ENCODE measurements around the gene ZNRD2. TPM values are rescaled to one million over a fixed set of nuclear protein-coding genes. Genes with fewer than 3 reads are reported as not detected.
A peak's percentile ranks its signal among the peaks of the same experiment; 100 is the strongest.

Gene ZNRD2
- polyA plus RNA-seq, 3 donors: 48.5 to 65.1 (median 56.2) TPM

GRCh38 chr11:65611028-65611757 lies 40.9 kb downstream of the ZNRD2 start:
- Mint-ChIP-seq H3K4me1 (peaks cover 41% of the 10 kb centered on the region), H3K4me3 (peak overlapping the region; percentile 89 to 96), H3K36me3 (peaks cover 45 to 60% of the 10 kb centered on the region in 2 donors), H3K27me3 (ENCODE audit: low read depth in 3 of 3) (no peaks in the 10 kb centered on the region), H3K27ac (peak overlapping the region; percentile 90 to 99 (median 97)), H3K9me3 (peaks cover 0 to 2% (median 1%) of the 10 kb centered on the region in 7 donors)
- Histone ChIP-seq H3K79me2 (ENCODE audit: insufficient read depth, low read length) (peaks cover 88% of the 10 kb centered on the region), H3K4me1 (ENCODE audit: control insufficient read depth in 1 of 2, insufficient read depth in 2 of 2, low read length in 2 of 2) (peaks cover 40 to 57% of the 10 kb centered on the region in 2 donors), H3K27me3 (ENCODE audit: control insufficient read depth in 2 of 2, insufficient read depth in 2 of 2, low read length in 2 of 2) (no peaks in the 10 kb centered on the region), H3K27ac (ENCODE audit: low read depth in 1 of 2, low read length in 2 of 2) (peak overlapping the region; percentile 94 to 96), H3K36me3 (replicated peaks in 1 of 2; ENCODE audit: control insufficient read depth in 1 of 2, insufficient read depth in 2 of 2, low read length in 2 of 2) (peaks cover 40 to 44% of the 10 kb centered on the region in 2 donors), H4K20me1 (ENCODE audit: insufficient read depth, low read length) (peaks cover 83% of the 10 kb centered on the region), H3K9ac (ENCODE audit: insufficient read depth, low read length, poor library complexity, severe bottlenecking) (peak overlapping the region; percentile 92), H3K4me3 (replicated peaks in 1 of 3; ENCODE audit: low read depth in 2 of 3, low read length in 3 of 3) (peak overlapping the region; percentile 72 to 96 (median 93)), H3K4me2 (replicated peaks; ENCODE audit: extremely low read depth, low read length, poor library complexity, severe bottlenecking) (peak overlapping the region; percentile 99), H3K9me3 (replicated peaks in 1 of 2; ENCODE audit: control insufficient read depth in 1 of 2, insufficient read depth in 1 of 2, low read length in 2 of 2) (no peaks in the 10 kb centered on the region), H2AFZ (ENCODE audit: insufficient read depth, low read depth, low read length, poor library complexity, severe bottlenecking) (no peak overlapping the region)
- peak; percentile 80 to 89 (median 84) for DNase-seq
- WGBS (ENCODE audit: insufficient coverage): no CpG with 5 or more reads among the region's 10 CpGs
- TF ChIP-seq CTCF (IDR thresholded peaks at IDR 0.05): no peak
- intact Hi-C loops (cut with micrococcal nuclease): loop anchor here (5.0 to 10.0 kb wide), 3 partner anchors 34 to 69 kb away; partner anchors contain the start of gene EHBP1L1 (in 1 of the 2)

- no peaks in the 10 kb centered on the region for H3K27me3 Mint-ChIP-seq (ENCODE audit: low read depth in 3 of 3)
- peaks cover 48 to 65% of the 10 kb centered on the region in 2 donors for H3K4me1 ChIP-seq (ENCODE audit: control insufficient read depth in 1 of 2, insufficient read depth in 2 of 2, low read length in 2 of 2)
- intact Hi-C loops (cut with micrococcal nuclease): loop anchor here (5.0 to 10.0 kb wide), 3 partner anchors 35 to 70 kb away; partner anchors contain the start of gene EHBP1L1 (in 1 of the 2)
Observed at GRCh38 chr11:65611758-65612603, 41.7 kb downstream of the ZNRD2 start.

More at GRCh38 chr11:65611758-65612603, 41.7 kb downstream of the ZNRD2 start:
- peak overlapping the region; percentile 92 for H3K9ac ChIP-seq (ENCODE audit: insufficient read depth, low read length, poor library complexity, severe bottlenecking)
- no peak for DNase-seq
- H3K36me3 ChIP-seq (replicated peaks in 1 of 2; ENCODE audit: control insufficient read depth in 1 of 2, insufficient read depth in 2 of 2, low read length in 2 of 2): peaks cover 34 to 39% of the 10 kb centered on the region in 2 donors
- peak overlapping the region; percentile 99 for H3K4me2 ChIP-seq (replicated peaks; ENCODE audit: extremely low read depth, low read length, poor library complexity, severe bottlenecking)
- H2AFZ ChIP-seq (ENCODE audit: insufficient read depth, low read depth, low read length, poor library complexity, severe bottlenecking): no peak overlapping the region
- H3K4me3 ChIP-seq (replicated peaks in 1 of 3; ENCODE audit: low read depth in 2 of 3, low read length in 3 of 3): peak overlapping the region; percentile 72 to 96 (median 93)
- TF ChIP-seq CTCF (IDR thresholded peaks at IDR 0.05): no peak
- peak overlapping the region; percentile 94 to 96 for H3K27ac ChIP-seq (ENCODE audit: low read depth in 1 of 2, low read length in 2 of 2)
- H3K79me2 ChIP-seq (ENCODE audit: insufficient read depth, low read length): peaks cover 95% of the 10 kb centered on the region
- Mint-ChIP-seq H3K36me3 (peaks cover 40 to 59% of the 10 kb centered on the region in 2 donors), H3K27ac (peak overlapping the region; percentile 88 to 99 (median 96)), H3K4me1 (peaks cover 49% of the 10 kb centered on the region), H3K4me3 (peak overlapping the region; percentile 89 to 96), H3K9me3 (peaks cover 0 to 2% (median 0%) of the 10 kb centered on the region in 7 donors)
- peaks cover 83% of the 10 kb centered on the region for H4K20me1 ChIP-seq (ENCODE audit: insufficient read depth, low read length)
- 30% methylated on average over 2 of the region's 12 CpGs for WGBS (ENCODE audit: insufficient coverage)
- no peaks in the 10 kb centered on the region for H3K9me3 ChIP-seq (replicated peaks in 1 of 2; ENCODE audit: control insufficient read depth in 1 of 2, insufficient read depth in 1 of 2, low read length in 2 of 2)
- H3K27me3 ChIP-seq (ENCODE audit: control insufficient read depth in 2 of 2, insufficient read depth in 2 of 2, low read length in 2 of 2): no peaks in the 10 kb centered on the region
